Spleen (tissue), 13 donors: ENCODE data around the gene SMPDL3A. TPM values are rescaled to one million over a fixed set of nuclear protein-coding genes. Genes with fewer than 3 reads are reported as not detected.
A peak's percentile ranks its signal among the peaks of the same experiment; 100 is the strongest.

Source experiments
- DNase-seq: peaks from one replicate; pipeline ENCODE4 v3.0.0-alpha.2; 2020
- H3K27ac ChIP-seq, 8 donors: fragments of 200-600 bp; sonication (generic) in 7 of 8; 1 replicate in 4 of 8; 2 replicates in 4 of 8; pipeline versions ENCODE4 v1.5.0 to v1.8.0; 2016 to 2021; ENCODE audit warnings: inconsistent platforms in 4 of 8, mild to moderate bottlenecking in 4 of 8, moderate library complexity in 1 of 8
- H3K27me3 ChIP-seq, 7 donors: fragments of 200-600 bp; sonication (generic) in 6 of 7; replicated peaks in 1 of 7; 1 replicate in 4 of 7; 2 replicates in 3 of 7; pipeline versions ENCODE4 v1.5.0 to v1.8.0; 2016 to 2021; ENCODE audit warnings: inconsistent platforms in 3 of 7, mild to moderate bottlenecking in 1 of 7
- H3K36me3 ChIP-seq, 6 donors: fragments of 200-600 bp; sonication (generic) in 5 of 6; 1 replicate in 4 of 6; 2 replicates in 2 of 6; pipeline versions ENCODE4 v1.5.0 to v1.8.0; 2016 to 2021; ENCODE audit warnings: inconsistent platforms in 2 of 6
- H3K4me1 ChIP-seq, 6 donors: fragments of 200-600 bp; sonication (generic) in 5 of 6; 1 replicate in 3 of 6; 2 replicates in 3 of 6; pipeline versions ENCODE4 v1.5.0 to v1.8.0; 2016 to 2021; ENCODE audit warnings: inconsistent platforms in 3 of 6
- H3K4me3 ChIP-seq, 8 donors: fragments of 200-600 bp; sonication (generic) in 7 of 8; 1 replicate in 4 of 8; 2 replicates in 4 of 8; pipeline versions ENCODE4 v1.5.0 to v1.8.0; 2016 to 2021; ENCODE audit warnings: inconsistent platforms in 4 of 8, mild to moderate bottlenecking in 4 of 8, moderate library complexity in 2 of 8
- H3K9me3 ChIP-seq, 8 donors: fragments of 200-600 bp; sonication (generic) in 7 of 8; 1 replicate in 4 of 8; 2 replicates in 4 of 8; pipeline versions ENCODE4 v1.5.0 to v1.8.0; 2016 to 2021; ENCODE audit warnings: inconsistent platforms in 4 of 8
- POLR2A ChIP-seq, 3 donors: fragments of 450-650 bp; IDR thresholded peaks; one replicate each; pipeline ENCODE4 v1.5.1; 2017; ENCODE audit warnings: antibody characterized with exemption in 3 of 3, mild to moderate bottlenecking in 1 of 3
- POLR2AphosphoS5 ChIP-seq, 3 donors: sonication (generic); formaldehyde crosslinking; IDR thresholded peaks; one replicate each; pipeline ENCODE4 v1.5.1; 2017; ENCODE audit warnings: antibody characterized with exemption in 3 of 3
- WGBS, 5 donors: extraction: QIAGEN DNeasy Blood & Tissue Kit in 3 of 5; methylation state at CpG; one replicate each; pipeline versions ENCODE4 v1.1.5 to v1.1.7; 2013 to 2018; 5-methylcytosine and 5-hydroxymethylcytosine counted together
- intact Hi-C: fragments of 100-400 bp; cut with DNase I; formaldehyde crosslinking; loops from one replicate; pipeline ENCODE4 v1.15.0; 2023; ENCODE audit warnings: low total_unique reads
- long read RNA-seq, 2 donors: transcript quantifications; one replicate each; lab custom pipeline, GENCODE V29; 2026
- polyA plus RNA-seq, 3 donors: library from polyadenylated mRNA; stranded (reverse); fragments of 200-250 nt; gene quantifications; one replicate each; pipeline ENCODE4 v1.2.1, GENCODE V29; 2013
- total RNA-seq, 7 donors: library from RNA; depleted of rRNA in 3 of 7; stranded (reverse); fragments of >200 nt in 3 of 7; fragmentation: NEBNext Ultra II Directional in 4 of 7; extraction: Animal tissue kit (Norgen Biotek cat#: 25700) in 4 of 7; gene quantifications; one replicate each; pipeline versions ENCODE4 v1.1.0 to v1.2.1, GENCODE V29; 2016 to 2021
- TF ChIP-seq, protein P1 (sequence below), 11 experiments: fragments of 200-600 bp in 7 of 11; fragments of 450-650 bp in 4 of 11; sonication (generic) in 4 of 11; IDR thresholded peaks in 8 of 11; conservative IDR thresholded peaks in 3 of 11; 1 replicate in 7 of 11; 2 replicates in 4 of 11; pipeline versions ENCODE4 v1.4.0 to v1.8.0; 2016 to 2021; ENCODE audit warnings: antibody characterized with exemption in 11 of 11, inconsistent platforms in 4 of 11, mild to moderate bottlenecking in 1 of 11
- donor health status: healthy with polysubstance abuse.
- donor health status: DM: no; HTN: no; CAD: no; lungs with moderate emphysema.
- donor health status: DM: no; HTN: no; CAD: no.
- donor health status: Bipolar disorder and iron deficiency.
- donor health status: healthy.
- donor health status: DM: no; HTN: no; CAD: no.
- donor health status: DM: yes; HTN: yes; CAD: no.

Gene SMPDL3A, protein sequence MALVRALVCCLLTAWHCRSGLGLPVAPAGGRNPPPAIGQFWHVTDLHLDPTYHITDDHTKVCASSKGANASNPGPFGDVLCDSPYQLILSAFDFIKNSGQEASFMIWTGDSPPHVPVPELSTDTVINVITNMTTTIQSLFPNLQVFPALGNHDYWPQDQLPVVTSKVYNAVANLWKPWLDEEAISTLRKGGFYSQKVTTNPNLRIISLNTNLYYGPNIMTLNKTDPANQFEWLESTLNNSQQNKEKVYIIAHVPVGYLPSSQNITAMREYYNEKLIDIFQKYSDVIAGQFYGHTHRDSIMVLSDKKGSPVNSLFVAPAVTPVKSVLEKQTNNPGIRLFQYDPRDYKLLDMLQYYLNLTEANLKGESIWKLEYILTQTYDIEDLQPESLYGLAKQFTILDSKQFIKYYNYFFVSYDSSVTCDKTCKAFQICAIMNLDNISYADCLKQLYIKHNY
- total RNA-seq (10 to 100 TPM; 32.1 to 64.8 (median 35.2) TPM), polyA plus RNA-seq (10 to 100 TPM in 2 of 3 donors, 1 to 10 TPM in 1; 7.2 to 12.7 (median 11.4) TPM)
- long read RNA-seq, donor 1, transcript SMPDL3A-203 (7 exons, 1,755 nt) = major isoform, 6 of 45 reads
- long read RNA-seq, donor 1, partial matches to known transcripts = 36 of 45 reads
- long read RNA-seq, donor 1, other reads (novel, unspliced or antisense) = 0 of 45 reads
- long read RNA-seq, donor 2, transcript SMPDL3A-203 (7 exons, 1,755 nt) = major isoform, 6 of 44 reads
- long read RNA-seq, donor 2, transcript SMPDL3A-201 (8 exons, 1,851 nt) = minor isoform, 5 of 44 reads
- long read RNA-seq, donor 2, partial matches to known transcripts = 32 of 44 reads
- long read RNA-seq, donor 2, other reads (novel, unspliced or antisense) = 0 of 44 reads

DNA sequence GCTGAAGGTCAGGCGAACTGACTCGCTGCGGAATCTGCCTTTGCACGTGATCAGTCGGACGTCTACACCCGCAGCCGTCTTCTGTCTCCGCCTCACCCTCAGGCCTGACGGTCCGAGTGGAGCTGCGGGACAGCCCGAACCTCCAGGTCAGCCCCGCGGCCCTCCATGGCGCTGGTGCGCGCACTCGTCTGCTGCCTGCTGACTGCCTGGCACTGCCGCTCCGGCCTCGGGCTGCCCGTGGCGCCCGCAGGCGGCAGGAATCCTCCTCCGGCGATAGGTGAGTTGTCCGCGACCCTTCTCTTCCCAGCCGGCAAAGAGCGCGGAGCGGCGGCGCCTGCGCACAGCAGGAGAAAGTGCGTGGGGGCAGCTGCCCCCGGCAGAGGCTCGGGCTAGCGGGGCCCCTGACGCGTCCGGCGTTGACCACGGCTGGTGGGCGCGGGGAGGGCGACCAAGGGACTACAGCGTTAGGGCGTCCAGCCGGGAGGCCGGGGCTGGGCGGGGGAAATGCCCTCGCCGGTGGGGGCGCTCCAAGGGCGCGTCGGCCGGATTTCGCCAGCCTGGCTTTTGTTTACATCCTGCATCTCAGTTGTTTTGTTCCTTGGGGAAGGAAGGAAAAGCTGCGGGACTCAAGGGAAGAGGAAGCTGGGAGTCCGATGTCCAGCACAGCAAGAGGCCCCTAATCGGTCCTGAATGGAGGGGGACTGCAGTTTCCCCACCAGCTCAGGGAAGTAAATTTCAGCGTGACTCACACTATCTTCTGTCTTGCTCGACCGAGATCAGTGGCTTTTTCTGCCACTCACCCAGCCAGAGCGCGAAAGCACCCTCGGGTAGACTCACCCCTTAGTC, at the start of gene SMPDL3A:
TSS of gene SMPDL3A (plus strand) at position 77 of the 846 bp plus-strand sequence. CDS start at position 166, 89 bp downstream.
- peaks cover 7 to 35% (median 24%) of the 10 kb centered on the region in 6 donors for H3K4me1 ChIP-seq
- 0 to 1% (median 1%) methylated on average over 67 to 71 of the region's 71 CpGs for WGBS, 5 donors
- H3K36me3 ChIP-seq = no peaks in the 10 kb centered on the region
- DNase-seq = peak; percentile 89
- intact Hi-C loops = no loop called here
- peak within 1 kb of the TSS; percentile 41 to 76 (median 64) for H3K4me3 ChIP-seq
- TF ChIP-seq POLR2A (IDR thresholded peaks at IDR 0.05) = peak in 1 of 3 donors; percentile 10
- TF ChIP-seq, protein P1, sequence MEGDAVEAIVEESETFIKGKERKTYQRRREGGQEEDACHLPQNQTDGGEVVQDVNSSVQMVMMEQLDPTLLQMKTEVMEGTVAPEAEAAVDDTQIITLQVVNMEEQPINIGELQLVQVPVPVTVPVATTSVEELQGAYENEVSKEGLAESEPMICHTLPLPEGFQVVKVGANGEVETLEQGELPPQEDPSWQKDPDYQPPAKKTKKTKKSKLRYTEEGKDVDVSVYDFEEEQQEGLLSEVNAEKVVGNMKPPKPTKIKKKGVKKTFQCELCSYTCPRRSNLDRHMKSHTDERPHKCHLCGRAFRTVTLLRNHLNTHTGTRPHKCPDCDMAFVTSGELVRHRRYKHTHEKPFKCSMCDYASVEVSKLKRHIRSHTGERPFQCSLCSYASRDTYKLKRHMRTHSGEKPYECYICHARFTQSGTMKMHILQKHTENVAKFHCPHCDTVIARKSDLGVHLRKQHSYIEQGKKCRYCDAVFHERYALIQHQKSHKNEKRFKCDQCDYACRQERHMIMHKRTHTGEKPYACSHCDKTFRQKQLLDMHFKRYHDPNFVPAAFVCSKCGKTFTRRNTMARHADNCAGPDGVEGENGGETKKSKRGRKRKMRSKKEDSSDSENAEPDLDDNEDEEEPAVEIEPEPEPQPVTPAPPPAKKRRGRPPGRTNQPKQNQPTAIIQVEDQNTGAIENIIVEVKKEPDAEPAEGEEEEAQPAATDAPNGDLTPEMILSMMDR (IDR thresholded peaks at IDR 0.05 in 8 of 11, conservative IDR thresholded peaks at IDR 0.05 in 3 of 11) = peak in 6 of 11 experiments; percentile 16 to 45 (median 30)
- peak; percentile 79 to 87 (median 87) for TF ChIP-seq POLR2AphosphoS5 (IDR thresholded peaks at IDR 0.05)
- no peaks in the 10 kb centered on the region for H3K9me3 ChIP-seq
- peak within 1 kb of the TSS; percentile 81 to 94 (median 92) for H3K27ac ChIP-seq
- peaks cover 0 to 47% (median 7%) of the 10 kb centered on the region in 7 donors for H3K27me3 ChIP-seq

- no peaks in the 10 kb centered on the region for H3K9me3 ChIP-seq
- intact Hi-C loops = no loop called here
Observed at GRCh38 chr6:122740091-122740490, 49.0 kb upstream of the SMPDL3A start.

GRCh38 chr6:122740936-122741335, 48.1 kb upstream of the SMPDL3A start:
- Histone ChIP-seq H3K27me3 (peaks cover 0 to 4% (median 0%) of the 10 kb centered on the region in 7 donors), H3K4me1 (no peaks in the 10 kb centered on the region), H3K36me3 (no peaks in the 10 kb centered on the region), H3K27ac (no peak overlapping the region), H3K9me3 (no peaks in the 10 kb centered on the region), H3K4me3 (no peak overlapping the region)
- WGBS, 5 donors = 79 to 94% (median 86%) methylated on average over 2 of the region's 2 CpGs
- DNase-seq = no peak
- no peak for TF ChIP-seq POLR2AphosphoS5 (IDR thresholded peaks at IDR 0.05)
- TF ChIP-seq, protein P1 (IDR thresholded peaks at IDR 0.05 in 8 of 11, conservative IDR thresholded peaks at IDR 0.05 in 3 of 11) = no peak
- TF ChIP-seq POLR2A (IDR thresholded peaks at IDR 0.05) = no peak
- intact Hi-C loops = no loop called here

More at GRCh38 chr6:122740091-122740490, 49.0 kb upstream of the SMPDL3A start:
- TF ChIP-seq POLR2AphosphoS5 (IDR thresholded peaks at IDR 0.05) (no peak), POLR2A (IDR thresholded peaks at IDR 0.05) (no peak)
- TF ChIP-seq, protein P1 (IDR thresholded peaks at IDR 0.05 in 8 of 11, conservative IDR thresholded peaks at IDR 0.05 in 3 of 11) = no peak
- 92 to 98% (median 95%) methylated on average over 2 of the region's 2 CpGs for WGBS, 5 donors
- peaks cover 0 to 4% (median 0%) of the 10 kb centered on the region in 7 donors for H3K27me3 ChIP-seq
- no peaks in the 10 kb centered on the region for H3K4me1 ChIP-seq
- DNase-seq = no peak
- H3K36me3 ChIP-seq = no peaks in the 10 kb centered on the region
- H3K4me3 ChIP-seq = no peak overlapping the region
- no peak overlapping the region for H3K27ac ChIP-seq
